Fibroblast of villous mesenchyme (primary cell): ENCODE data around the gene TCP11L1. TPM values are rescaled to one million over a fixed set of nuclear protein-coding genes. Genes with fewer than 3 reads are reported as not detected.
"Not testable (repeated sequence)": the region's sequence is repeated elsewhere in the genome, so short reads cannot be mapped to it uniquely, and the experiment has no call there.

ENCODE experiments used
- DNase-seq: peaks from one replicate; pipeline ENCODE4 v3.0.0-alpha.2; 2010; ENCODE audit warnings: low read depth
- H3K4me3 ChIP-seq: 2 replicates; pipeline ENCODE4 v1.5.1; 2011; ENCODE audit warnings: low read depth, mild to moderate bottlenecking, low read length
- CTCF ChIP-seq: IDR thresholded peaks from 2 replicates; pipeline ENCODE4 v1.5.1; 2012; ENCODE audit warnings: low read depth, mild to moderate bottlenecking, low read length; ENCODE audit not compliant: insufficient read depth
- total RNA-seq: library from RNA; depleted of rRNA; stranded (reverse); fragments of >200 nt; gene quantifications from 2 replicates; pipeline ENCODE4 v1.2.3, GENCODE V29; 2012

The TCP11L1 gene
- total RNA-seq, 1 donor: 37.1 TPM

- TF ChIP-seq CTCF: no peak
- DNase-seq: peak; percentile 28
- H3K4me3 ChIP-seq: no peak overlapping the region
These were observed 11.4 kb upstream of the TCP11L1 start for GRCh38 chr11:33027846-33028536.

- H3K4me3 ChIP-seq: no peak overlapping the region
- DNase-seq: no peak
These were observed 10.8 kb upstream of the TCP11L1 start for GRCh38 chr11:33028537-33028914.

GRCh38 chr11:33029218-33029617, 10.2 kb upstream of the TCP11L1 start:
- not testable (repeated sequence) for H3K4me3 ChIP-seq, DNase-seq

More at GRCh38 chr11:33028537-33028914, 10.8 kb upstream of the TCP11L1 start:
- TF ChIP-seq CTCF: no peak

- no peak for TF ChIP-seq CTCF
- no peak for DNase-seq
- H3K4me3 ChIP-seq: no peak overlapping the region
These were observed 5.9 kb upstream of the TCP11L1 start for GRCh38 chr11:33033493-33033892.

- no peak for DNase-seq
- no peak overlapping the region for H3K4me3 ChIP-seq
- no peak for TF ChIP-seq CTCF
These were observed 4.4 kb upstream of the TCP11L1 start for GRCh38 chr11:33035011-33035410.

- peak overlapping the region; percentile 83 for H3K4me3 ChIP-seq
- peak; percentile 31 for DNase-seq
- TF ChIP-seq CTCF: no peak
These were observed 875 bp downstream of the TCP11L1 start for GRCh38 chr11:33040033-33040861.

GRCh38 chr11:33040862-33041453, 1.6 kb downstream of the TCP11L1 start:
- no peak for TF ChIP-seq CTCF
- no peak for DNase-seq
- H3K4me3 ChIP-seq: peak overlapping the region; percentile 83
